ENCODE results near the gene DNAJC5G. TPM values are rescaled to one million over a fixed set of nuclear protein-coding genes. Genes with fewer than 3 reads are reported as not detected.
A peak's percentile ranks its signal among the peaks of the same experiment; 100 is the strongest.

DNAJC5G gene
- total RNA-seq, 1 experiment from 2014 or later: 0.37 TPM

DNA sequence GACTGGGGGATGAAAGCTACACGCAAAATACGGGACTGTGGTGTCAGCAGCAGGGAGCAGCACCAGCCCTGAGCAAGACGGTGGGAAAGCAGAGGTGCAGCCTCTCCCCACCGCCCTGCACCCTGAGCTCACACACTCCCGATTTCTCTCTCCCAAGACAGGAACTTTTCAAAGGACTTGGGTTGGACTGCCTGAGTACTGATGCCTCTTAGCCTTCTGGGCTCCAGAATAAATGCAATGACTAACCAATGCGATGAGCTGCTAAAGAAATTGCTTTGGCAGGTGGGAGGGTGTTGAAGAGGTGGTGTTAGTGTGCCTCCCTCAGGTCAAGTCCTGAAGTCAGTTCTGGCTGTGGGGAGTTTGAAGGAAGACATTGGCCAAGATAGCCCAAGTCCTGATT, 16.6 kb downstream of the DNAJC5G start:
- TF ChIP-seq, protein P1, sequence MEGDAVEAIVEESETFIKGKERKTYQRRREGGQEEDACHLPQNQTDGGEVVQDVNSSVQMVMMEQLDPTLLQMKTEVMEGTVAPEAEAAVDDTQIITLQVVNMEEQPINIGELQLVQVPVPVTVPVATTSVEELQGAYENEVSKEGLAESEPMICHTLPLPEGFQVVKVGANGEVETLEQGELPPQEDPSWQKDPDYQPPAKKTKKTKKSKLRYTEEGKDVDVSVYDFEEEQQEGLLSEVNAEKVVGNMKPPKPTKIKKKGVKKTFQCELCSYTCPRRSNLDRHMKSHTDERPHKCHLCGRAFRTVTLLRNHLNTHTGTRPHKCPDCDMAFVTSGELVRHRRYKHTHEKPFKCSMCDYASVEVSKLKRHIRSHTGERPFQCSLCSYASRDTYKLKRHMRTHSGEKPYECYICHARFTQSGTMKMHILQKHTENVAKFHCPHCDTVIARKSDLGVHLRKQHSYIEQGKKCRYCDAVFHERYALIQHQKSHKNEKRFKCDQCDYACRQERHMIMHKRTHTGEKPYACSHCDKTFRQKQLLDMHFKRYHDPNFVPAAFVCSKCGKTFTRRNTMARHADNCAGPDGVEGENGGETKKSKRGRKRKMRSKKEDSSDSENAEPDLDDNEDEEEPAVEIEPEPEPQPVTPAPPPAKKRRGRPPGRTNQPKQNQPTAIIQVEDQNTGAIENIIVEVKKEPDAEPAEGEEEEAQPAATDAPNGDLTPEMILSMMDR (conservative IDR thresholded peaks at IDR 0.05): peak; percentile 68
- H3K18ac ChIP-seq (ENCODE audit: insufficient read length, low read depth, low read length): no peak overlapping the region
- H3K23me2 ChIP-seq (ENCODE audit: insufficient read length, low read depth, low read length, poor library complexity, severe bottlenecking): no peaks in the 10 kb centered on the region
- no peaks in the 10 kb centered on the region for H3K9me3 Mint-ChIP-seq
- no peak overlapping the region for H2AFZ ChIP-seq (ENCODE audit: low read length)
- H3K4ac ChIP-seq (ENCODE audit: low read depth, low read length): no peak overlapping the region
- H3K4me1 ChIP-seq (ENCODE audit: insufficient read depth, low read length): no peaks in the 10 kb centered on the region; the same call in 1 of the 2 replicates
- peak; percentile 68 for DNase-seq
- H3K36me3 Mint-ChIP-seq (ENCODE audit: insufficient read depth in 1 of 3, low read depth in 3 of 3): no peaks in the 10 kb centered on the region
- H3K56ac ChIP-seq (ENCODE audit: insufficient read length, low read depth, low read length): no peak overlapping the region
- H4K5ac ChIP-seq (ENCODE audit: insufficient read length, low read depth, low read length): no peak overlapping the region
- no peak overlapping the region for H3T11ph ChIP-seq (ENCODE audit: low read length)
- H4K91ac ChIP-seq (ENCODE audit: insufficient read length, low read depth, low read length): no peak overlapping the region
- H3K14ac ChIP-seq (ENCODE audit: insufficient read depth, low read length): no peak overlapping the region
- H2AK5ac ChIP-seq (ENCODE audit: insufficient read length, low read length): no peak overlapping the region
- H4K8ac ChIP-seq (replicated peaks; ENCODE audit: insufficient read length, low read depth, low read length): no peak overlapping the region
- no peaks in the 10 kb centered on the region for H3K27me3 ChIP-seq (ENCODE audit: insufficient read depth, low read length)
- H3K4me3 Mint-ChIP-seq: no peak overlapping the region
- peaks cover 13% of the 10 kb centered on the region in 2 experiments for H3K4me1 Mint-ChIP-seq
- peaks cover 4% of the 10 kb centered on the region; the same call in 1 of the 2 replicates for H3K27me3 Mint-ChIP-seq (ENCODE audit: low read depth)
- H3K9me3 ChIP-seq (ENCODE audit: control insufficient read depth, low read depth, low read length): no peaks in the 10 kb centered on the region
- H3K4me2 ChIP-seq (ENCODE audit: insufficient read depth, insufficient read length, low read length): no peak overlapping the region
- H3K9ac ChIP-seq (ENCODE audit: extremely low read depth, insufficient read length, low read length): no peak overlapping the region
- no peaks in the 10 kb centered on the region for H3K79me1 ChIP-seq (ENCODE audit: insufficient read depth, low read depth, low read length, poor library complexity, severe bottlenecking)
- WGBS (ENCODE audit: extremely low coverage, insufficient read length, low lambda C conversion rate): no CpG with 5 or more reads among the region's 6 CpGs
- no peak overlapping the region for H2BK120ac ChIP-seq (ENCODE audit: low read depth, low read length, poor library complexity, severe bottlenecking)
- no peak overlapping the region for H2BK15ac ChIP-seq (ENCODE audit: low read depth, low read length)
- no peaks in the 10 kb centered on the region for H4K20me1 ChIP-seq (ENCODE audit: control insufficient read depth, insufficient read depth, insufficient read length)
- H2BK20ac ChIP-seq (ENCODE audit: low read depth, low read length, poor library complexity, severe bottlenecking): no peak overlapping the region
- no peak overlapping the region for H2BK12ac ChIP-seq (ENCODE audit: insufficient read length, low read depth, low read length)
- no peak overlapping the region for H2BK5ac ChIP-seq (ENCODE audit: insufficient read length, low read length)
- no peak overlapping the region for H3K27ac ChIP-seq (ENCODE audit: insufficient read length, low read depth, low read length)
- H3K79me2 ChIP-seq (ENCODE audit: insufficient read depth, low read length): no peaks in the 10 kb centered on the region
- H3K27ac Mint-ChIP-seq: peak overlapping the region in 1 of 3 experiments; percentile 31; a peak in 1 of 7 replicates
- H3K23ac ChIP-seq (ENCODE audit: insufficient read length, low read depth, low read length): no peak overlapping the region
